Measurements from ENCODE around the gene NFKBIE.

Gene NFKBIE

DNA sequence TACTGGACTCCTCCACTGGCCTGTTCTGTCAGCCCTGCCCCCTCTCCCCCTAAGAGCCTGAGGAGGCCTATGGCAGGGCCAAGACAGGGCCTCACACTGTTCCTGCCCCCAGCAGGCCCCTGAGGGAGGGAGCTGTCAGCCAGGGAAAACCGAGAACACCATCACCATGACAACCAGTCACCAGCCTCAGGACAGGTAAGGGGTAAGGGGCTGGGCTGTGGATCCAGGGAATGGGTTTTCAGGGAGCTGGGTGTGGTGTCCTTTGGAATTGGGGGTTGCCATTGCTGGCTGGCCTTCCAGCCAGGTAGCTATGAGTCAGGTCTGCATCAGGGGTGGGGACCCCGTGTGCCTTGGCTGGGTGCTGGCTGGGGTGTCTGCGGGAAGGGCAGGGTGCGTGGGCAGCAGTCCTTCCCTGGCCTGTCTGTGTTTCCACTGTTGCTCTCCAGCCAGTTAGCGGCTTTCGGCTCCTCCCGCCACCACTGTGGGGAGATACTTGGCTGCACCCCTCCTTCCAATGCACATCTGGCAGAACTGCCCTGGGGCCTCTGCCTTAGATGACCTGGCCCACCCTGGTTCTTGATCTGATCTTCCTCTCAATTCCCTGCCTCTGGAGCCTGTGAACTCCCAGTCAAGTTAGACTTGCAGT lies 38.1 kb downstream of the NFKBIE start:
- TF ChIP-seq, protein P1, sequence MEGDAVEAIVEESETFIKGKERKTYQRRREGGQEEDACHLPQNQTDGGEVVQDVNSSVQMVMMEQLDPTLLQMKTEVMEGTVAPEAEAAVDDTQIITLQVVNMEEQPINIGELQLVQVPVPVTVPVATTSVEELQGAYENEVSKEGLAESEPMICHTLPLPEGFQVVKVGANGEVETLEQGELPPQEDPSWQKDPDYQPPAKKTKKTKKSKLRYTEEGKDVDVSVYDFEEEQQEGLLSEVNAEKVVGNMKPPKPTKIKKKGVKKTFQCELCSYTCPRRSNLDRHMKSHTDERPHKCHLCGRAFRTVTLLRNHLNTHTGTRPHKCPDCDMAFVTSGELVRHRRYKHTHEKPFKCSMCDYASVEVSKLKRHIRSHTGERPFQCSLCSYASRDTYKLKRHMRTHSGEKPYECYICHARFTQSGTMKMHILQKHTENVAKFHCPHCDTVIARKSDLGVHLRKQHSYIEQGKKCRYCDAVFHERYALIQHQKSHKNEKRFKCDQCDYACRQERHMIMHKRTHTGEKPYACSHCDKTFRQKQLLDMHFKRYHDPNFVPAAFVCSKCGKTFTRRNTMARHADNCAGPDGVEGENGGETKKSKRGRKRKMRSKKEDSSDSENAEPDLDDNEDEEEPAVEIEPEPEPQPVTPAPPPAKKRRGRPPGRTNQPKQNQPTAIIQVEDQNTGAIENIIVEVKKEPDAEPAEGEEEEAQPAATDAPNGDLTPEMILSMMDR (IDR thresholded peaks at IDR 0.05; ENCODE audit: borderline replicate concordance, insufficient read depth, low read depth, low read length) = no peak
- H3K4me3 ChIP-seq (ENCODE audit: low read depth, low read length) = no peak overlapping the region

DNA sequence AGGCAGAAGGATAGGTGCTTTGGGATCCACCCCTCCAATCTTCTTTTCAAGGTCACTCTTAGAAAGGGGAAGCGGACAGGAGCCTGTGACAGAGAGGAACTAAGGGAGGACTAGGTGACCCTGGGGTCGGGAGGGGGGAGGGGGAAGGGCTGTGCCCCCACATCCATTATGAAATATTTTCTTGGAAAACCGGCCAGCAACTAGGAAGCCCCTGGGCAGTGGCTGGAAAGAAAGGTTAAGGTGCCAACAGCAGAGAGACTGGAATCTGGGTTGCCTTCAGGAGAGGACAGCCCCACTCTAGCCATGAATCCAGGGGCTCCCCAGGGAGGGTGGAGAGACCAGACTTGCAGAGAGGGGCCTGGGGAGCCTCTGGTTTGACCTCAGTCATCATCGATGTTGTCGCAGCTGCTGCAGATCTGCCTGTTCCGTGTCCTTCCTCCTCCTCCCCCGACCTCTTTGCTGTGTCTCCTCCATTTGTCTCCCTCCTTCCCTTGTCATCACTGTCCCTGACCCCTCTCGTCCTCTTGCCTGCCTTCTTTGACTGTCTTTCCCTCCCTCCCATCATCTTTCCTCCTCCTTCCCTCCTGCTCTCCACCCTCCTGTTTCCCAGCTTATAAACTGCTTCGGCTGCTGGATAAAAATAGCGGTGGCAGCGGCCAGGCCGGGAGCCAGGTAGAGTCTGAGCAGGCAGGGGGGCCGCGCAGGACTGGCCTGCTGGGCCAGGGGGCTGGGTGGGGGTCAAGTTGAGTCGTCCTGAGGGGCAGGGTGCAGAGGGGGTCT lies 38.8 kb downstream of the NFKBIE start:
- no peak overlapping the region for H3K4me3 ChIP-seq (ENCODE audit: low read depth, low read length)
- TF ChIP-seq, protein P1 (IDR thresholded peaks at IDR 0.05; ENCODE audit: borderline replicate concordance, insufficient read depth, low read depth, low read length) = no peak

DNA sequence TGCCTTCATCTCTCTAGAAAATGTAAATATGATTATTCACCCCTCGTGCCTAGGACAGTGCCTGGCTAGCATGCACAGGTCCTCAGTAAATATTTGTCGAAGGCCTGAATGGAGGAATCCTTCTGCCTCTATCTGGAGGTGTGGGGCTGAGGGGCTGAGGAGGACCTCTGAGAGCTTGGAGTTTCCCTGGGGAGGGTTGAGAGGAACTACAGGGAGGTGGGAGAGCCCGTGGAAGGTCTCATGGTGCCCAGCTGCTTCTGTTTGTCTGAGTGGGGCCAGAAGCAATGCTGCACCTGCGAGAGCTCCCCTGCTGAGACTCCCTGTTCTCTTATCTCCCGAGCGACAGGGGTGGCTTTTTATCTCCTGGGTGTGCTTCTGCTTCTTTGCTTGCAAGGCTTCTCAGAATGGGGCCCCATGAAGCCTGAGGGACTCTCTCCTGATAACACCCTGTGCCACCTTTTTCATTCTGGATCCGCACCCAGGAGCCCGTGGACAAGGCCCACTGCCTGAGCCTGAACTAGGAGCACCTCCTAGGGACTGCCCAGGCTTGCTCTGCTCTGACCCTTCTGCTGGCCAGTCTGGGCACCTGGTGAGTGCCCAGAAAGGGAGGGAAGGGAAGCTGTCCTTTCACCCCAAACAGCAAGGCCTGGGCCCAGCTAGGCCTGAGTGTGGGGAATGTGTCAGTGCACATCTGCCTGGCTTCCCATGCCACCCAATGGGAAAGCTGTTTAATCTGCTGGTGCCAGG lies 39.6 kb downstream of the NFKBIE start:
- no peak overlapping the region for H3K4me3 ChIP-seq (ENCODE audit: low read depth, low read length)

DNA sequence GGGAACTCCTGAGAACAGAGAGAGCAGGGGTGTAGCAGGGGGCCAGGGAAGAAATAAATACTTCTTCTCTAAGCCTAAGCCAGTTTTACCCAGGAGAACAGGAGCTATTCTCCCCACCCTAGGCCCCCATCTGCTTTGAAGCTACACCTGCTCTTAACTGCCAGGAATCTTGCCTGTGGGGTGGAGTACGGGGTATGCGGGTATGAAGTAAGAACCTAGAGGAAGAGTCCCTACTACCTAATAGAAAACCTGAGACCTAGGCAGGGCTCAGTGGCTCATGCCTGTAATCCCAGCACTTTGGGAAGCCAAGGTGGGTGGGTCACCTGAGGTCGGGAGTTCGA lies 40.4 kb downstream of the NFKBIE start:
- TF ChIP-seq, protein P1 (IDR thresholded peaks at IDR 0.05; ENCODE audit: borderline replicate concordance, insufficient read depth, low read depth, low read length) = no peak
- H3K4me3 ChIP-seq (ENCODE audit: low read depth, low read length) = peak overlapping the region; percentile 50

More for the DNA sequence above, 39.6 kb downstream of the NFKBIE start:
- TF ChIP-seq, protein P1 (IDR thresholded peaks at IDR 0.05; ENCODE audit: borderline replicate concordance, insufficient read depth, low read depth, low read length) = no peak

DNA sequence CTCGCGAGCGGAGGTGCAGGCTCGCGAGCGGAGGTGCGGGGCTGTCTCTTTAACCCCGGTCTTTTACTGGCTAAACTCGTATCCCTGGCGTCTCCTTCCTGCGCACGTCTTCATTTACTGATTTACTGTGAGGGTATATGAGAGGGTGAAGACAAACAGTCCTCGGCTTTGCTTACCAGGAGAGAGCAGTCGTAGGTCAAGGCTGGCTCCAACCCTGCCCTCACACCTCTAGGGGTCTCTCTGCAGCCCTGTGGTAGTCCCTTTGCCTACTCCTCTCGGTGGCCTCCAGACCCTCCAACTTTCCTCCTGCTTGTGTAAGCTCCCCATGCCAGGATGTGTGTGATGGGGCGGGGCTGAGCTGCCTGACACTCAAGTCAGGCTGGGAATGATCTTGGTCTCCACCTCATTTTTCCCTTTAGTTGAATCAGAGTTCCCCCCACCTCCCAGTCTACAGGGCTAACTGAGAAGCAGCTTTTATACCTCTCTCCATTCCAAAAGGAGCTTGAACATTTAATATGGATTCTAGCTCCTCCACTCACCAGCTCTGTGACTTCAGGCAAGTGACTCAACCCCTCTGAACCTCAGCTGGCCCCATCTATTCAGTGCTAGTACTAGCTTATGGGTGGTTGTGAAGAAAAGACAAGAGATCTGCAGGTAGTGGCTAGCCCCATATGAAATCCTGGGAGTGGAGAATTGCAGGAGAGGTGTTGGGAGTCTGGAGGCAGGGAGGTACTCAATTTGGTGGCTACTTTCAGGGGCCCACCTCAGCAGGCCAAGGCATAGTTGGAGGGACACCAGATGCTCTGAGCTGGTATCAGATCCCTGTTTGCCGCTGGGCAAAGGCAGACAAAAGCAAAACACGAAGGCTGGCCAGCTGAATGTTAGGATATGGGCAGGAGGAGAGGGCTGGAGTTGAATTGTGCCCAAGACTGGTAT lies 41.1 kb downstream of the NFKBIE start:
- TF ChIP-seq, protein P1 (IDR thresholded peaks at IDR 0.05; ENCODE audit: borderline replicate concordance, insufficient read depth, low read depth, low read length) = no peak

DNA sequence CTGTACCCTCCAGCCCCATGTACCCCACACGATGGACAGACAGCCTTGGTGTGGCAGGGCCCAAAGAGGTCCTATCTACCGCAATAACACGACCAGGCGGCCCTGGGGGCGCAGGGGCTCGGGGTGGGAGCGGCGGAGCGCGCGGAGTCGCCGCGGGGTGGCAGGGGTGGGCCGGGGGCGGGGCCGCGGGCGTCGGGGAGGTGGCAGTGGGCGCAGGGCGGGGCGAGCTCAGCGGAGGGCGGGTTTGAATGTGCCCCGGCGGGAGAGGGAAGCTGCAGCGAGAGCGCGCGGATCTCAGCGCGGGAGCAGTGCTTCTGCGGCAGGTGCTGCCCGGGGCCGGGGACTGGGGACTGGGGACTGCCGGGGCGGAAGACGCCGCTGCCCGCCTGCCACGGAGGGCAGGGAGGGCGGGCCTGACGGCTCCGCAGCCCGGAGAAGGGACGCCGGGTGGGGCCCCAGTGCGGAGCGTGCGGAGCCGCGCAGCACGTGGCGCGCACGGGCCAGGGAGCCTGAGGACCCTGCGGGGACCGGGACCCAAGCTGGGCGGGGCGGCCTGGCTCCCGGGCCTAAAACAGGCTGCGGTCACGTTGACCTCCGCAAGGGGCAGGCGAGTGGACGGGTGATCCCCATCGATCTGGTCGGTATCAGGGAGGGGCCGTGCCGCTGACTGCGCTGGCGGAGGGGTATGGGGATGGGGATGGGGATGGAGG lies 41.9 kb downstream of the NFKBIE start, which contains the start of gene SLC29A1:
SLC29A1 (plus strand) TSS at position 277 of the 710 bp plus-strand sequence. CDS start 3,719 bp downstream, outside the sequence.
- H3K4me3 ChIP-seq (ENCODE audit: low read depth, low read length) = peak within 1 kb of the TSS; percentile 50
- TF ChIP-seq, protein P1 (IDR thresholded peaks at IDR 0.05; ENCODE audit: borderline replicate concordance, insufficient read depth, low read depth, low read length) = no peak

More for the DNA sequence above, 41.1 kb downstream of the NFKBIE start:
- H3K4me3 ChIP-seq (ENCODE audit: low read depth, low read length) = peak overlapping the region; percentile 50

Measured in GM12875 (cell line).